GM12864 (cell line): Measurements from ENCODE around the gene MAN1C1.
"Not testable (repeated sequence)": the region's sequence is repeated elsewhere in the genome, so short reads cannot be mapped to it uniquely, and the experiment has no call there.

Source experiments
- DNase-seq: peaks from one replicate; pipeline ENCODE4 v3.0.0-alpha.2; 2011; ENCODE audit warnings: low read depth
- H3K4me3 ChIP-seq: 2 replicates; pipeline ENCODE4 v1.5.1; 2011; ENCODE audit warnings: mild to moderate bottlenecking, low read depth, low read length, control low read depth
- TF ChIP-seq, protein P1 (sequence below): IDR thresholded peaks from 2 replicates; pipeline ENCODE4 v1.5.1; 2011; ENCODE audit warnings: low read depth, mild to moderate bottlenecking, moderate library complexity, low read length, control low read depth, inconsistent platforms; ENCODE audit errors: missing control alignments

Gene MAN1C1

GRCh38 chr1:25626018-25626417, 9.4 kb downstream of the MAN1C1 start:
- TF ChIP-seq, protein P1, sequence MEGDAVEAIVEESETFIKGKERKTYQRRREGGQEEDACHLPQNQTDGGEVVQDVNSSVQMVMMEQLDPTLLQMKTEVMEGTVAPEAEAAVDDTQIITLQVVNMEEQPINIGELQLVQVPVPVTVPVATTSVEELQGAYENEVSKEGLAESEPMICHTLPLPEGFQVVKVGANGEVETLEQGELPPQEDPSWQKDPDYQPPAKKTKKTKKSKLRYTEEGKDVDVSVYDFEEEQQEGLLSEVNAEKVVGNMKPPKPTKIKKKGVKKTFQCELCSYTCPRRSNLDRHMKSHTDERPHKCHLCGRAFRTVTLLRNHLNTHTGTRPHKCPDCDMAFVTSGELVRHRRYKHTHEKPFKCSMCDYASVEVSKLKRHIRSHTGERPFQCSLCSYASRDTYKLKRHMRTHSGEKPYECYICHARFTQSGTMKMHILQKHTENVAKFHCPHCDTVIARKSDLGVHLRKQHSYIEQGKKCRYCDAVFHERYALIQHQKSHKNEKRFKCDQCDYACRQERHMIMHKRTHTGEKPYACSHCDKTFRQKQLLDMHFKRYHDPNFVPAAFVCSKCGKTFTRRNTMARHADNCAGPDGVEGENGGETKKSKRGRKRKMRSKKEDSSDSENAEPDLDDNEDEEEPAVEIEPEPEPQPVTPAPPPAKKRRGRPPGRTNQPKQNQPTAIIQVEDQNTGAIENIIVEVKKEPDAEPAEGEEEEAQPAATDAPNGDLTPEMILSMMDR: no peak
- no peak for DNase-seq
- H3K4me3 ChIP-seq: no peak overlapping the region

DNA sequence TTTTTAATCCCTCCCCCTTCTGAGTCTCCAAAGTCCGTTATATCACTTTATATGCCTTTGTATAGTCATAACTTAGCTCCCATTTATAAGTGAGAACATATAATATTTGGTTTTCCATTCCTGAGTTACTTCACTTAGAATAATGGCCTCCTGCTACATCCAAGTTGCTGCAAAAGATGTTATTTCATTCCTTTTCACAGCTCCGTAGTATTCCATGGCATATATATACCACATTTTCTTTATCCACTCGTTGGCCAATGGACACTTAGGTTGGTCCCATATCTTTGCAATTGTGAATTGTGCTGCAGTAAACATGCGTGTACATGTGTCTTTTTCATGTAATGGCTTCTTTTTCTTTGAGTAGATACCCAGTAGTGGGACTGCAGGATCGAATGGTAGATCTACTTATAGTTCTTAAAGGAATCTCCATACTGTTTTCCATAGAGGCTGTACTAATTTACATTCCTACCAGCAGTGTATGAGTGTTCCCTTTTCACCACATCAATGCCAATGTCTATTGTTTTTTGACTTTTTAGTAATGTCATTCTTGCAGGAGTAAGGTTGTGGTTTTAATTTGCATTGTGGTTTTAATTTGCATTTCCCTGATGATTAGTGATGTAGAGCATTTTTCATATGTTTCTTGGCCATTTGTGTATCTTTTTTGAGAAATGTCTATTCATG, 12.3 kb downstream of the MAN1C1 start:
- no peak overlapping the region for H3K4me3 ChIP-seq
- TF ChIP-seq, protein P1: no peak

DNA sequence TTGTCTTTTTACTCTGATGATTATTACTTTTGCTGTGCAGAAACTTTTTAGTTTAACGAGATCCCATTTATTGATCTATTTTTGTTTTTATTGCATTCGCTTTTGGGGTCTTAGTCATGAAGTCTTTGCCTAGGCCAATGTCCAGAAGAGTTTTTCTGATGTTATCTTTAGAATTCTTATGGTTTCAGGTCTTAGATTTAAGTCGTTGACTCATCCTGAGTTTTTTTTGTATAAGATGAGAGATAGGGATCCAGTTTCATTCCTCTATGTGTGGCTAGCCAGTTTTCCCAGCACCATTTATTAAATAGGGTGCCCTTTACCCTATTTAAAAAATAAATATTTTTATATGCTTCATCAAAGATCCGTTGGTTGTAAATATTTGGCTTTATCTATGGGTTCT, 13.2 kb downstream of the MAN1C1 start:
- TF ChIP-seq, protein P1: no peak
- no peak overlapping the region for H3K4me3 ChIP-seq
- no peak for DNase-seq

More for the DNA sequence above, 12.3 kb downstream of the MAN1C1 start:
- no peak for DNase-seq

DNA sequence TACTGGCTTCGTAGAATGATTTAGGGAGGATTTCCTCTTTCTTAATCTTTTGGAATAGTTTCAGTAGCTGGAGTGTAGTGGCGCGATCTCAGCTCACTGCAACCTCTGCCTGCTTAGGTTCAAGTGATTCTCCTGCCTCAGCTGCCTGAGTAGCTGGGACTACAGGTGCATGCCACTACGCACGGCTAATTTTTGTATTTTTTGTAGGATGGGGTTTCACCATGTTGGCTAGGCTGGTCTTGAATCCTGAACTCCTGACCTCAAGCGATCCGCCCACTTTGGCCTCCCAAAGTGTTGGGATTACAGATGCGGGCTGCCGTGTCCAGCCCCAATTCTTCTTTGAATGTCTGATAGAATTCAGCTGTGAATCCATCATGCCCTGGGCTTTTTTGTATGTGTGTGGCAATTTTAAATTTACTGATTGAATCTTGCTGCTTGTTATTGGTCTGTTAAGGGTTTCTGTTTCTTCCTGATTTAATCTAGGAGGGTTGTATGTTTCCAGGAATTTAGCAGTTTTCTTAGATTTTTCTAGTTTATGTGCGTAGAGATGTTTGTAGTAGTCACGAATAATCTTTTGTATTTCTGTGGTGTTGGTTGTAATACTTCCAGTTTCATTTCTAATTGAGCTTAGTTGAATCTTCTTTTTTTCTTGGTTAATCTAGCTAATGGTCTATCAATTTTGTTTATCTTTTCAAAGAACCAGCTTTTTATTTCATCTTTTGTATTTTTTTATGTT, 15.3 kb downstream of the MAN1C1 start:
- no peak for DNase-seq
- H3K4me3 ChIP-seq: no peak overlapping the region
- TF ChIP-seq, protein P1: no peak

- no peak for DNase-seq
- TF ChIP-seq, protein P1: no peak
- no peak overlapping the region for H3K4me3 ChIP-seq
These were observed 17.5 kb downstream of the MAN1C1 start for GRCh38 chr1:25634066-25634465.

GRCh38 chr1:25634896-25635295, 18.3 kb downstream of the MAN1C1 start:
- no peak for DNase-seq
- H3K4me3 ChIP-seq: no peak overlapping the region
- TF ChIP-seq, protein P1: no peak

GRCh38 chr1:25636141-25636540, 19.6 kb downstream of the MAN1C1 start:
- not testable (repeated sequence) for H3K4me3 ChIP-seq, DNase-seq
